SW 1271 (cell line): ENCODE measurements around the gene TLCD4.
"Not testable (repeated sequence)": the region's sequence is repeated elsewhere in the genome, so short reads cannot be mapped to it uniquely, and the experiment has no call there.

Experiments
- DNase-seq, 2 experiments: peaks; one replicate each; lab custom pipeline; 2025; lab: John Stamatoyannopoulos, UW

Gene TLCD4

DNA sequence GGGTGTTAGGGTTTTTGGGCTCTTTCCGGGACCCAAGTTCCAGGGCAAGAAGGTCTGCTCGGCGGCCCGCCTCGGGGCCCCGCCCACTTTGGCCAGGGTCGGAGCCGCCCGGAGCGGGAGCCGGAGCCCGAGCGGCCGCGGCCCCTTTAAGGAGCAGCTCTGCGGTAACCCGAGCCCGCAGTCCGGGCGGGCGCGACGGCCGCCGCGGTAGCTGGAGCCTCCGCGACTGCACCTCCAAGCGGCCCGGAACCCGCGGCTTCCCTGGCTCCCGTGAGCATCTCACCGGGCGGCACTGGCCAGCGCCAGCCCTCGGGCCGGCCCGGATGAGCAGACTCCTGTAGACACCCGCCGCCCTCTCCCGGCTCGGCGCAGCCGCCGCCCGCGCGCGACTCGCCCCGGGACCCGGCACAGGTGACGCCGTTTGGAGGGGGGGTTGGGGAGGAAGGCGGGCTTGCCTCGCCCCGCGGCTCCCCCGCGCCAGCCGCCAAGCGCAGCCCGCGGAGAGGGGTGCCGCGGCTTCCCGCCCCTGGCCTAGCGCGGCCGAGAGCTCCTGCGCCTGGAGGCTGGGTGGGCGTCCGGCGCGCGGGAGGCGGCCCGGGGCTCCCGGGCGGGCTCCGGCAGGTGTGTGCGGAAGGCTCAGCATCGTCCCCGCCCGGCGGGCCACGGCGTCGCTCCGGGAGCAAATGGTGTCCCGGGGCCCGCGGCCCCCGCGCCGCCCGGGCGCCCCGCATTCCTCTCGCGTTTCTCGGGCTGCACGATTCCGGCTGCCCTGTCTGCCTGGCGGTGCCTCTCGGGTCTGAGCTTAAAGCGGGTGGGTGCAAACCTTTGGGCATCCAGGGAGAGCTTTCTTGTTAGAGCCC, at the start of gene TLCD4:
Gene TLCD4, plus strand, starts transcription at position 149 of the 860 bp plus-strand sequence. CDS start 26,547 bp downstream, outside the sequence.
- peak in 1 of 2 experiments; percentile 15 for DNase-seq

DNA sequence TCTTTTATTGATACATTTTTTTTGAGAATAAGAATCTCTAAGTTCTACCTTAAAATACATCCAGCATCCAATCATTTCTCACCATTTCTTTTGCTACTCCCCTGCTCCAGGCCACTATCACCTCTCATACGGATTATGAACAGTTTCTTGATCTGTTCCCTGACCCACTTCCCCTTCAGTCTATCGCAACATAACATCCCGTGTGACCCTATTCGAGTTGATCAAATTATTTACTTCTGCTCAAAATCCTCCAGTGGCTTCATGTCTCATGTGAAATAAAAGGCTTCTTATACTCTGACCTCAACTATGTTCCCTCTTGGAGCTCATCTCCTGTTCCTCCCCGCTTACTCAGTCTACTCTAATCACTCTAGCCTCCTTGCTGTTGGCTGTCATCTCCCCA, 49.6 kb upstream of the TLCD4 start:
- DNase-seq, result no peak

GRCh38 chr1:95068956-95069709, 48.0 kb upstream of the TLCD4 start:
- no peak for DNase-seq

- DNase-seq, result no peak
Measured at GRCh38 chr1:95069710-95070093, 47.5 kb upstream of the TLCD4 start.

DNA sequence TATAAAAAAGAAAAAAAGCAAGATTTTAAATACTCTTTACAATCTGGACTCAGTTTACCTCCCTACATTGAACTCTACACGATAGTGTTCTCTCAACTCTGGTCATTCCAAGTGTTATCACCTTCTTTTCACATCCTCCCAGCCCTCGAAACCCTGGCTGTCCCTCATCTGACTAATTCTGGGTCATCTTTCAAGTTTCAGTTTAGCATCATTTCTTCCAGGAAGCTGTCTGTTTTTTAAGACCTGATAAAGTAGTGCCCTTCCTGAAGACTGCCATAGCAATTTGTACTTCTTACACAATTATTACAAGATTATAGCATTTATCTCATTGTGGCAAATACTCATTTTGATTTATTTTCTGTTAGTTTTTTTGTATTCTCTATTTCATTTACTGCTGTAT, 45.6 kb upstream of the TLCD4 start:
- DNase-seq, result no peak

DNA sequence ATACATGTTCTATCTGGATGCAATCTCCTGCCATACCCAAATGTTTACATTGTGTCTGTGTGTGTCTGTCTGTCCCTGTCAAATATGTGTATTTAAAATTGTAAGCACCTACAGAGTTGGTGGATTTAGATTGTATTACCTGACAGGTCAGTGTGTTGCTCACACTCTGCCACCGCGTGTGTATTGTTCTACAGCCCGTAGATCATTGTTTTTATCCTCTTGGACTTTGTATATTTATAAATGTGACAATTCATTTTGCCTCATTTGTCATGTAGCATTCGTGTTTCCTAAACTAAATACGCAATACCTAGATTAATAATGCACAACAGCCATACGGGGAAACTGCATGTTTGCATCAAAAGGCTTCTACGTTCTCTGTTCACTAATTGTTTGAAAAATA, 45.0 kb upstream of the TLCD4 start:
- DNase-seq, result no peak

- DNase-seq, result peak; percentile 74 to 93
Measured at GRCh38 chr1:95072532-95073419, 44.4 kb upstream of the TLCD4 start, which contains the start of gene ALG14. Gene ALG14, minus strand, starts transcription at chr1:95072951. Its CDS starts 53 bp downstream, at chr1:95072898.

DNA sequence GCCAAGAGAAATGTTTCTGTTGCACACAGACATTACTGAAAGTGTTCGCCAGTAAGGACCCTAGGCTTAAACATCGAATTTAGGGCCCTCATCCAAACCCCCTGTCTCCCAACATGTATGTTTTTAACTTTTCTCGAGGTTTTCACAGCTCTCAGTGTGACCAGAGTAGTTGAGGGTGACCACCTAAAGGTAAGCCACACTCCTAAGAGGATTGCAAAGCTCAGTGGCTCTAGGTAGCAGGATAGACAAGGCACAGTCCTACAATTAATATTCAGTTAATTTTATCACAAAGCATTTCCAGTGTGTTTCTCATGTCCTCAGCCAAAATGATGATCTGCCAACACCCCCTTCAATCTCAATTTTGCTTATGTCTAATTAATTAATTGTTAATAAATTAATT, 43.7 kb upstream of the TLCD4 start:
- no peak for DNase-seq

- DNase-seq, result no peak
Measured at GRCh38 chr1:95076034-95076433, 41.1 kb upstream of the TLCD4 start.

DNA sequence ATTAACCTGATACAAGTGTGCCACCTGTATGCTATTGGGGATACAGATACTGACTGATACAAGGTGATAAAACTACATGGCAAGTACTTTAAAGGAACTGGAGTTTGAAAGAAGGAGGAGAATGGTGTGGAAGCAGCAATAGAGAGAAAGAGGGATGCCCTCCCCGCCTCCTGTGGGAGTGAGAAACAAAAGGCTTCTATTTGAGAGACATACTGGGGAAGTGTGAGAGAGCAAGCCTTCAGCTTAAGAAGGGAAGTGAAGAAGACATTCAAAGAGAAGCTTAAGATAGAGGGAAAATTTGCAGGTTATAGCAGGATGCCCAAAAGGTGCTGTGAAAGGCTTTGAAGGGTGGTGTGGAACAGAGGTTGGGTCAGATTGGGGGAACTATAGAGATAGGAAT, 36.7 kb upstream of the TLCD4 start:
- DNase-seq, result no peak

DNA sequence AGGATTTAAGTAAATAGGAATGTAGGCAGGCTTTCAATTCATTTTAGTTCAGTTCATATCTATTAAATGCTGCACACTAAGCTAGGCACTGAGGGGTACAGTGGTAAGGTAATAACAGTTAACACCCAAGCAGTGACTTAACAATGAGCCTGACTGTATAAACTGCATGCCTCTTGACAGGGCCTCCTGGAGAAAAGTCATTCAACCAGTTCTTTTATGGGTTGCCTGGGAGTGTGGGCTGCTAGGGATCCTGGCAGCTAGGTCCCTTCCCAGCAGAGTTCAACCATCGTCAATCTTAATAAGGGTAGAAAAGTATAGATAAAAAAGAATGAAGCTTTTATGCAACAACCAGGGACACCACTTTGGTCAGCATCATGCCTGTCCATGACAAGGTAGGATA, 36.3 kb upstream of the TLCD4 start:
- no peak for DNase-seq

- DNase-seq, result peak in 1 of 2 experiments; percentile 22
Measured at GRCh38 chr1:95084317-95085176, 32.6 kb upstream of the TLCD4 start.

- DNase-seq, result no peak
Measured at GRCh38 chr1:95085376-95085775, 31.8 kb upstream of the TLCD4 start.

DNA sequence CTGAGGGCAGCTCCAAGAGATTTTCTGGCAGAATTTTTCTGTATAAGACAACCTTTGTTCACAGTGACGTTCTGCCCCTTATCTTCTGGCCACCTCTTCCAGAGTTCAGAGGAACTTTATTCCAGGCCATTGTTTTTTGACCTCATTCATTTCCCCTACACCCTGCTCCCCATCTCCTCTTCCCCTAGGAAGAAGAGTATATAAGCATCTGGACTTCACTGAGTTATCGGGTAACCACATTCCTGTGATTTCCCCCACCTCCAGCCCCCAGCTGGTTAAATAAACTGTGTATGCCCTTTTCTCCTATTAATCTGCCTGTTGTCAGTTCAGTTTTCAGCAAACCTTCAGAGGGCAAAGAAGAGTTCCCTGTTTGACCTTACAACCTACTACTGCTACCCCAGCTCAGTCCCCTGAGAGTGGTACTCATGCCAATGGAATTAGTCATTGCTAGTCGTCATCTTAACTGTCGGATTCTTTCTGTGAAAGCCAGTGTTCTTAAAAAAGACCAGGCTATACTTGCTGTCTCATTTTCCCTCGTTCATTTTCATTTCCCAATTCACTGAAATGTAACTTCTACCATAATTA, 30.1 kb upstream of the TLCD4 start:
- peak; percentile 4 to 78 for DNase-seq

GRCh38 chr1:95088303-95088702, 28.9 kb upstream of the TLCD4 start:
- DNase-seq, result no peak

- DNase-seq, result no peak
Measured at GRCh38 chr1:95089650-95090287, 27.4 kb upstream of the TLCD4 start.

- DNase-seq, result not testable (repeated sequence)
Measured at GRCh38 chr1:95091290-95091689, 25.9 kb upstream of the TLCD4 start.

GRCh38 chr1:95092891-95093290, 24.3 kb upstream of the TLCD4 start:
- not testable (repeated sequence) for DNase-seq

GRCh38 chr1:95093296-95093695, 23.9 kb upstream of the TLCD4 start:
- no peak for DNase-seq

- DNase-seq, result no peak
Measured at GRCh38 chr1:95094923-95095322, 22.2 kb upstream of the TLCD4 start.
